ENCODE measurements around the gene SSU72.

The SSU72 gene

DNA sequence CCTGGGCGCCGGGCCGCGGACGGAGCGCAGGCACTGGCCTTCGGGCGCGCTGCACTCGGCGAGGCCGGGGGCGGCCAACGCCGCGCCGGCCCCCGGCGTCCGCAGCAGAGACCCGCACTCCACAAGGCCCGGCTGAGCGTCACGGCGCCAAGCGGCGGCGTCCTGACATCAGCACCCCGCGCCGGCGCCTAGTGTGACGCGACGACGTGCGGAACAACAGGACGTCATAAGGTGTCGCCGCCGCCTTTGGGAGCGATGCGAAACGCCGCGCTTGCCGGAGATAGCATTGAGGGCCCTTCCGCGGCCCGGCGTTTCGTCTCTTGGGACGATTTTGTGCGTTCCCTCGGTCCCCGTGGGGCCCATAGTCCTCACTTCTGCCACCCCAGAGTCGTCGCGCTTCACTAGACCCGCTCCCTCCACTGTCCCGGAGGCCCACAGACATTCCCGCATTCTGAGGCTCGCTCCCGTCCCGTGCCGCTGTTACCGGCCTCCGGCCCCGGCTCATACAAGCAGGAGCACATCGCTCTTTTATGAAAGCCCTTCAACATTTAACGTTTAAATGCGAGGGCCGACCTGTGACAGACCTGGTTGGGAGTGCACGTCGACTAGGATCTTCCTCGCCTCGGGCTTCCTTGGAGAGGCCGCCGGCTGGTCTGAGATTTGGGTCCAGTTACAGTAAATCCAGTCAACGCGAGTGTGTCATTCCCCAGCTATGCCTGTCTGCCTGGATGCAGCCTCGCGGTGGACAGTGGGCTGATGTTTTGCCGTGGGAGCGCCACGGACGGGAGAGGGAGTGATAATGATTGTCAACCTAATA, at the start of gene SSU72:
TSS of gene SSU72 (minus strand) at position 143 of the 817 bp plus-strand sequence. CDS start 306 bp downstream, outside the sequence.
- peak; percentile 38 to 90 (median 80) for DNase-seq

DNA sequence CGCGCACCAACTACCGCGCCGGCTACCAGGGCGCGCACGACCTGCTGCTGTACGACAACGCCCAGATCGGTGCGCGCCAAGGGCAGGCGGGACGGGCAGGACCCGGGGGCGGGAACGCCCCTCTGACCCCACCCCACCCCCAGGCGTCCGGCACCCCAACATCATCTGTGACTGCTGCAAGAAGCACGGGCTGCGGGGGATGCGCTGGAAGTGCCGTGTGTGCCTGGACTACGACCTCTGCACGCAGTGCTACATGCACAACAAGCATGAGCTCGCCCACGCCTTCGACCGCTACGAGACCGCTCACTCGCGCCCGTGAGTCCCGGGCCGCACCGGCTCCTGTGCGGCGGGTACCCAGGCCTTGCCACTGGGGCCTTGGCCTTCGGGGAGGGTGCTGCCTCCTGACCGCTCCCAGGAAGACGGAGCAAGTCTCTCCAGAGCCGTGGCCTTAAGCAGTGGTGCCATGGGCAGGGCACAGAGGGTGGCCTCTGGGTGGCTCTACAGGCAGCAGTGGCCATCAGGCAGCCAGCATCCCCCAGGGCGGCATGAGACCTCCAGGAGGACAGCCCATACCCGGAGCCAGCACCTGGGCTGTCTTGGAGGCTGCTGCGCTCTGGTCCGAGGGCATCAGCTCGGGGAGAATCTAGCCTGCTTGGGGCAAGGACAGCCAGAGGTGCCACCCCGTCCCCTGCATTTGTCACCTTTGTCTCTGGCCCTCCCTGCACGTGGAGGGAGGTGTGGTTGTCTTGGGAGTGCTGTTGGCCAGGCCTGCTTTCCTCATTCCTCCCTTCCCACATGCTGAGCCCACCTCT, 49.2 kb upstream of the SSU72 start:
- DNase-seq: no peak

DNA sequence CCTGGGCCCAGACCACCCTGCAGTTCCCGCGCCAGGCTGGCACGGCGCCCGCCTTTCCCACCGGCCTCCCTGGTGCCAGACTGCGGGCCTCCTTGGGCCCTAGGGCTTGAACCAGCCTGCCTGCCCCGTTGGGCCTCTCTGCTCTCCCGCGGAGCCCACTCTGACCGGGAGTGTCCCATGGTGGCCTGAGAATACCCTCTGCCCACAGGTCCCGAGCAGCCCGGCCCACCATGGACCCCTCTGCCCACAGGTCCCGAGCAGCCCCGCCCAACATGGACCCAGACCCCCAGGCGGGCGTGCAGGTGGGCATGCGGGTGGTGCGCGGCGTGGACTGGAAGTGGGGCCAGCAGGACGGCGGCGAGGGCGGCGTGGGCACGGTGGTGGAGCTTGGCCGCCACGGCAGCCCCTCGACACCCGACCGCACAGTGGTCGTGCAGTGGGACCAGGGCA, 48.5 kb upstream of the SSU72 start:
- DNase-seq: no peak

DNA sequence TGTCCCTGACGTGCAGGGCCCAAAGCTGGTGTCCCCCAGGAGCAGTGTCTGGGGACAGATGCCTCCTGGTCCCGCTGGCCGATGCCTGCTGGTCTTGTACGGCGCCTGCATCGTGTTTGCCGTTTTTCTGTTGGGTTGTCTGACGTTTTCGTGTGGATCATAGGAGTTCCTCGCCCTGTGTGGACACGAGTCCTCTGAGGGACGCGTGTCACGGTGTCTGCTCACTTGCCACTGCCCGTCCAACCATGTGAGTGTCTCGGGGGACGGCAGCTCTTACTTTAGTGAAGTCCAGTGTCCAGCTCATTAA, 48.1 kb upstream of the SSU72 start:
- no peak for DNase-seq

DNA sequence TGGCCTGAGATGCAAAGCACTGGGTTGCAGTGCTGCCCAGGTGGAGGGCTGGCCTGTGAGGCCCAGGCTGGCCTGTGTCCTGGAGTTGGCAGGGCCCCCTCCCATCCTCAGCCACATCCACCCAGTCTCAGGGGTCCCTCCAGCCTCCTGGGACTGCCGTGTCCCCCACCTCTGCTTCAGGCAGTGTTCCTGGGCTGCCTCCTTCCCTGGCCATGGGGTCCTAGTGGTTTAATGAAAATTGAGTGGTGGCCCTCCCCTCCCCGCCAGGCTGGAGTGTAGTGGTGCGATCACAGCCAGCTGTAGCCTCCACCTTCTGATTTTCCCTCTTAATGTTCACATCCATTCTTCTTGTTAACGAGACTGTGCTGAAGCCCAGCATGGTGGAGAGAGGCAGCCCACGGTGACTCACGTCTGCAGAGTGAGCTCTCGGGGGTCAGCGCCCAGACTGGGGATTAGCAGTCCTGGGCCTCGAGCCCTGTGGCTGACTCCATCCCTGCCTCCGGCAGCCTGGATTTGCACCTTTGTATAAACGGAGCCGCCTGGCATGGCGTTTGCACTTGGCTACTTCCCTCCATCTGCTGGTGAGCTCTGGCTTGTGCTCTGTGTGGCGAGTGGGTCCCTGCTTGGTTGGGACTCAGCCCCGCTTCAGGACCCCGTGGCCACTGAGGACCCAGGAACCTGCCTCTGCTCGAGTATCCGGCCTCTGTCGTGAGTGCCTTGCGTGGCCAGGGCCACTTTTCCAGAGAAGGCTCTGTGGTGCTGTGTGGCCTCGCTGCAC, 47.5 kb upstream of the SSU72 start:
- DNase-seq: peak in 1 of 51 donors; percentile 26

DNA sequence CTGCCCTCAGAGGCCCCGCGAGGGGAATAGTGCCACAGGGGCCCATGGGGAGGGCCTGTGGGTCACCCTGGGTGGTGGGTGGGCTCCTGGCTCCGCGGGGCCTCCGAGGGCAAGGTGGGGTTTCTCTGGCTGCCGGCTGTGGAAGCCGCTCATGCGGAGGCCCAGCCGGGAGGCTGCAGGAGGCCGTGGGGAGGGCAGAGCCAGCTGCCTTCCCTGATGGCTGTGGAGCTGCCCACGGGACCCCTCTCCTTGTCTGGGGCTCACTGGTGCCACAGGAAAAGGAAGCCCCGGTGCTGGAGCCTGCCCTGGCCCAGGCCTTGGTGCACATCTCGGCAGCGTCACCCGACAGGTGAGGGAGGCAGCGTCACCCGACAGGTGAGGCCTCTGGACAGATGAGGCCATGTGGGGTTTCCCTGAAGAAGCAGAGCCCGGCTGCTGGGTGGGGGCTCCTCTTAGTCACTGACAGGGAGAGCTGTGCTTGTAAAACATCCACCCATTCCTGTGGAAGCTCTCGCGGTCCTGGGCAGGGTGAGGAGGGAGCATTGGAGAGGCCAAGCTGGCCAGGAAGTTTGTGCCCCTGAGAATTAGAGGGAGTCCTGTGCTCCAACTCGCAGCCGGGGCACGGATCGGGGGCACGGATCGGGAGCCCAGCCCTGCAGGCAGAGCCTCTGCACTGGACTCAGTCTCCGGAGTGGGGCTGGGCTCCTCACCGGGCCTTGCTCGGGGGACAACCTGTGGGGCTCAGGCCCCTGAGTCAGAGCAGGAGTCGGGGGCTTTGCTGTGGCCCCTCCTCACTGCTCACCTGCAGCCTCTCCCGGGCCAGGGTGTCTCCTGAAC, 46.7 kb upstream of the SSU72 start:
- DNase-seq: no peak

DNA sequence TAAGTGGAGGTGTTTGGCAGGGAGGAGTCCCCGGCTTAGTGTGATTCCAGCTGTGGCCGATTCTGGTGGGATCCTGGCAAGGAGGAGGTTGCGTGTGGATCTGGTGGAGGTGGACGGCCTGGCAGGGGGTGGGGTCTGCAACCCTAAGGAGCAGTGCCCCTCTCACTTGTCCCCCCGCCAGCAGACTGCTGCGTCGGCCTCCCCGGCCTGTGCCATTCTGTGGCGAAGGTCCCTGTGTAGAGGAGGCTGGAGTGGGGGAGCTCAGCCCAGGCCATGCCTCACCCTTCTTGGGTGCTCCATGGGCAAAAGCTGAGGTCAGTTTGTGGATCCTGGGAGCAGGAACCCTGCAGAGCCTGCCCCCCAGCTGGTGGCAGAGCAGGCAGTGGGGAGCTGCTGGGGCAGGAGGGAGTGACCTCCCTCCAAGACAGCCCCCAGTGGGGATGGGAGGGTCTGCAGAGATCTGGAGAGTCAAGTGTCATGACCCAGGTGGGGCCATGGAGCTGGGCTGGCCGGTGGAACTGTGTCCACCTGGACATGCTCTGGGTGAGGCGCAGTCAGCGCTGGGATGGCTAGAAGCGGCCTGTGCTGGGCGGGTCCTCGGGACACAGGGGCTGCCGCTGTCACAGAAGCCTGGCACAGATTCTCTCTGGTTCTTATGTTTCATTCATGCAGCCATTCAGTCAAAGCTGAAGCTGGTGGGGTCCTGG, 45.9 kb upstream of the SSU72 start:
- DNase-seq: no peak

DNA sequence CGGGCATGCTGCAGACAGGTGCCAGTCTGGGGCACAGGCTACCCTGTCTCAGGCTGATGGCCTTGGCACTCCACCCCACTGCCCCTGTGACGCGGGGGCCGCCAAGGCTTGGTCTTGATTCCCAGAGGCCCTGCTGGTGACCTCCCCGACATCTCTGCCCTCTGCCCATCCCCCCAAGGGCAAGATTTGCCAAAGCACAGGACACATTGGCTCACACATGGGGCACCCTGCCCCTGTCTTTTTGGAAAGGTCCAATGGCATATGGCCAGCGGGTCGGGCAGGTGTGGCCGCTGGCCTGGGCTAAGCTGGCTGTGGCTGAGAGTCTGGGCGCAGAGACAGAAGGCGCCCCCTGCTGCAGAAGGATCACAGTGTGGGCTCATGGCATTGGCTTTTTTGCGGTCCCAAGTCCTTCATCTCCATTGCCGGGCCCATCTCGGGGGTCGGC, 45.3 kb upstream of the SSU72 start:
- no peak for DNase-seq

DNA sequence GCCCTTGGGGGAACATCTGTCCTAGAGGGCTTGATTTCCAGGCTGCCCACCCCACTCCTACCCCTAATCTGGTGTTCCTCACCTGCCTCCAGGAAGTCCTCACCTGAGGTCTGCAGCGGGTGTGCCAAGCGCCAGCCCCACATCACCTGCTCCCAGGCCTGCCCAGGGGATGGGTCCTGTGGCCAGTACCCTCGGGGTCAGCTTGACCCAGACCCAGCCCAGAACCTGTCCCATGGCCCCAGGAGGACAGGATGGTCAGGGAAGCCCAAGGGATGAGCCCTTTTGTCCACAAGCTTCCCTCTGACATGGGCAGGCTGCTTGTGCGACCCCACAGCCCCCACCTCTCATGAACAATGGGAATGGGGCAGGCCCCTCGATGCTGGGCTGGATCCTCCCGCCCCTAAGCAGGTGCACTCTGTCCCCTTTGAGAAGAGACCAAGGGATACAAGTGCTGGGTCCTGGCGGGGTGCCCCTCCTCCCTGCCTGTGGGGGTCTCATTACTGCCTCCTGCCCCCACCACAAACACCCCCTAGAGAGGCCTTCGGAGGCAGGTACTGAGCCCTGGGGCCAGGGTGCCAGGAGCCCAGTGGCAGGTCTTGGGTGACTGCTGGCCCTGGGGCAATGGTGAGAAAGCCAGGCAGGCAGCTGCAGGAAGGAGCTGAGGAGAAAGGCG, 43.9 kb upstream of the SSU72 start:
- no peak for DNase-seq

DNA sequence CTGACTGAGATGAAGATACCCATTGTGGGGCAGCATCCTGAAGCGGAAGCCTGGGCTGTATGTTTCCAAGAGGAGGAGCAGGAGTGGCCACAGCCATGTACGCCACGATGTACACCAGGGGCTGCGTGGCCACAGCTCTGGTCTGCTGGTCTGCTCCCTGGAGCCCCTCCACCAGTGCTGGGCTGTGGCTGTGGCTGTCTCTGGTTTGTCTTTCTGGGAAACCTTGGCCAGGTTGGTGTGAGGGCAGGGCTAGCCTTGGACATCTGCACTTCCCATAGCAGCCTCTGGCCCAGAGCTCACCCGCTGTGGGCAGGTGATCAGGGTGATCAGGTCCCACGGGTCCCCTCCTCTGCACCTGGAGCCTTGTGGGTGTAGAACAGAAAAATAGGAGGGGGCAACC, 43.3 kb upstream of the SSU72 start:
- no peak for DNase-seq

DNA sequence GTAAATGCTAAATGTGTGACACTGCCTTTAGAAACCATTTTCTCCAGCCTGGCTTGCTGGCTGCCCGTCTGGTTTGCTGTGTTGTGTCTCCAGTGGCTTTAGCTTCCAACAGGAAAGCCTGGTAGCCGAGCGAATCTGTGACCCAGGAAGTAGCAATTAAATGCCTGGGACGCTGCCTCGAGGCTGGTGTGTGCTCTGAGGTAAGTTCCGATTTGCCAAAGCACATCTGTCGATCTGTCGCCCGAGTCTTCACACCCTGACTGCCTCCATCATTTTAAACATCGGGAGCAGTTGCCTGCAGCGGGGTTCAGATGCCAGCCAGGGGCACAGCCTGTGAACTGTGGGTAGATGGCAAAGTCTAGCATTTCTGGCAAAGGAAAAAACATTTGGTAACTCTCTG, 42.9 kb upstream of the SSU72 start:
- DNase-seq: no peak

DNA sequence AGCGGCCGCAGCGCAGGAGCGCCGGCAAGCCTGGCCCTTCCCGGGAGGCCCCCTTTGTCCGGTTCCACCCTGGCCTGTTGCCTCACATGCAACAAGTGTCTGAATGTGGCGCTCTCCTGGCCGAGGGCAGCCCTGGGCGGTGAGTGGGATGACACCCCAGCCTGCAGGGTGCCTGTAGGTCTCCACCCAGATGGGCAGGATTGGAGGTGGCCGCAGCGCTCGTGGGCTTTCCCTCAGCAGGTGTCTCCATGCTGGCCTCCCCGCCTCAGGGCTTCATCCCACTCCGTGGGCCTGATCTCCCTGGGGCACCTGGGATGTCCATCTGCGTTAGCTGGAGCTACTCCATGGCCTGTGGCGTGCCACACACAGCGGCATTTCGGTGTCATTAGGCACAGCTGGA, 42.2 kb upstream of the SSU72 start:
- DNase-seq: no peak

DNA sequence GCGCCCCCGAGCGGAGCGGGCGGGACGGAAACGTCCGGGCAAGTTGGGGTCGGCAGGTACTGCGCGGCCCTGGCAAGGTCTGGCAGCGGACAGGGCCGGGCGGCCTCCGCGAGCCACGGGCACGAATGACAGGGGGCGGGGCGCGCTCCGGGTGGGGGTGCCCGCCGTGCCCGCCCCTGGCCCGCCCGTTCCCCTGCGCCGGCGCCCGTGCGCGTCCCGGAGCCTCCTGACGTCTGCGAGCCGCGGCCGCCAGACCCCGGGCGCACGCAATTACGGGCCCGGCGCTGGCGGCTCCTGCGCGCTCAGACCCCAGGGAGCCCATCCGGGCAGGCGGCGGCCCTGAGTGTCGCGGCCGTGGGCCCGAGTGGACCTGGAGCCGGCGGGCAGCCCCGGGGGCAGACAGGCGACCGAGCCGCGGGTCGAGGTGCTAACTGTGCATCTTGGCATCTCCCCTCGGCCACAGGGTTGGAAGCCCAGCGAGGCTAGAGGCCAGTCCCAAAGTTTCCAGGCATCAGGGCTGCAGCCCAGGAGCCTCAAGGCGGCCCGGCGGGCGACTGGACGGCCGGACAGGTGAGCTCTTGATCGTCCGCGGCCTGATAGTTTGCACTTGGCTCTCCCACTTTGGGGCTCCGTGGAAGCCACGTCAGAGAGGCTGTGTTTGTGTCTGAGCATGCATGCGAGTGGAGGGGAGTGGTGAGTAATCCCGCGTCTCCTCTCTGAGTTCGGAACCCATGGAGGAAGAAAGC, 41.6 kb upstream of the SSU72 start:
- DNase-seq: peak in 9 of 51 donors; percentile 48 to 65 (median 58)

DNA sequence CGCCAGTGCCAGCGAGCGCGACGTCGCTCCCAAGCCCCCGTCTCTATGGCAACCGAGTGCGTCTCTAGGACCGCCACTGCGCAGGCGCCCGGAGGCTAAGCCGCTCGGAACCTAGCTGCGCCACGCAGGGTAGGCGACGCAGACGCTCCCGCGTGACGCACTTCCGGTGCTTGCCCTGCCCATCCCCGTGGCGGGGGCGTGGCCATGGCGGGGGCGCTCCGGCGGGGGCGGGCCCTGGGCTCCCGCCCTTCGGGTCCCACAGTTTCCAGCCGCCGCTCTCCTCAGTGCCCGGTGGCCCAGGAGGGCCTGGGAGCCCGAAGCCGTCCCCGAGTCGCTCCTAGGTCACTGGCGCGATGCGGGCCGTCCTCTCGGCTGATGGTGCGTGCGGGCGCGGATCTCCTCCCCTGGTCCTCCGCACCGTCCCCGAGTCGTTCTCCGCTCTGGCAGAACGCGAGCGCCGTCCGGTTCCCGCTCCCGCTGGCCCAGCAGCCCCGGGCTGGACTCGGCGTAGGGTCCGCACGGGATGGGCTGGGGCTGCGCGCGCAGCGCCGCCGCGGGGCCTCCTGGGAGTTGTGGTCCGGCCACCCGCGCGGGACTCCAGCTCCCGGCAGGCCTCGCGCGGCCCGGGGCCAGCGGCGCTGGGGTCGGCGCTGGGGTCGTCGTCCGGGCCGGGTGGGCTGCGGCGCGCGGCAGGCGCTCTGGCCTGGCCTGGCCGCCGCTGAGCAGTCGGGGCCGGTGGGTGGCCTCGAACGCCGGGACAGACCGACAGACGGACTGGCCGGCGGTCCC, 40.8 kb upstream of the SSU72 start, which contains the start of gene MIB2:
TSS of gene MIB2 (plus strand) at position 245 of the 789 bp plus-strand sequence. CDS start 7,953 bp downstream, outside the sequence.
- DNase-seq: peak; percentile 52 to 98 (median 94)

DNA sequence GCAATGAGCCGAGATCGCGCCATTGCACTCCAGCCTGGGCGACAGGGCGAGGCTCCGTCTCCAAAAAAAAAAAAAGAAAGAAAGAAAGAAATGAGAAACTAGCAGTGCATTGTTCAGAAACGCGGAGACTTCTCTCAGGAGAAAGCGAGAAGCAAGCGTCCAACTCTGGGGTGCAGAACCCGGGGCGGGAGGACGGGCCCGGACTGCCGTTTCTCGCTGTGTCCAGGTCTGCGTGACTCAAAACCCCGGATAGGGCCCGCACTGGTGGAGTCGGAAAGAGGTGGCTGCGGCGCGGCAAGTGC, 40.2 kb upstream of the SSU72 start:
- no peak for DNase-seq

DNA sequence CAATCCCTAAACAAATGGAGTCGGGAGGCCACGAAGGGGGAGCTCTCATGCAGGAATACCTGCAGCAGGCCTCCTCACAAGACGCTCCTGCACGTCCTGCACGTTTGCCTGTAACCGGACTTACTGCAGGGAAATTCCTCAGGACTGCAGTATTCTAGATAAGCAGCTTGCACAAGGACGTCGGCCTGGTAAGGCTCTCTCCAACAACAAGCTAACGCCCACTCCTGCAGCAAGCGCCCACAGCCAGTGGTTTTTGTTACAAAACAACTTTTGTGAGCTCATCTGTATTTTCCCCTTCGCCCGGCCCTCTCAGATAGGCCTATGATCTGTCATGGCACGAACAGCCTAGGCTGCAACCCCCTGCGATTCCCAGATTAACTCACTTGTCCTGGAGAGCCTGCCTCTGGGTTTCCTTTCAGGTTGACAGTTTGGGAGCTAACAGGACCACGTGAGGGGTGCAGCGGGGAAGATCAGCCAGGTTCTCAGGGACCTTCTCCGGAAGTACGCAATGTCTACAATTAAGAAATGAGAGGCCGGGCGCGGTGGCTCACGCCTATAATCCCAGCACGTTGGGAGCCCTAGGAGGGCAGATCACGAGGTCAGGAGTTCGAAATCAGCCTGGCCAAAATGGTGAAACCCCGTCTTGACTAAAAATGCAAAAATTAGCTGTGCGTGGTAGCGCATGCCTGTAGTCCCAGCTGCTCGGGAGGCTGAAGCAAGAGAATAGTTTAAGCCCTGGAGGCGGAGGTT, 39.7 kb upstream of the SSU72 start:
- peak in 10 of 51 donors; percentile 1 to 47 (median 26) for DNase-seq

DNA sequence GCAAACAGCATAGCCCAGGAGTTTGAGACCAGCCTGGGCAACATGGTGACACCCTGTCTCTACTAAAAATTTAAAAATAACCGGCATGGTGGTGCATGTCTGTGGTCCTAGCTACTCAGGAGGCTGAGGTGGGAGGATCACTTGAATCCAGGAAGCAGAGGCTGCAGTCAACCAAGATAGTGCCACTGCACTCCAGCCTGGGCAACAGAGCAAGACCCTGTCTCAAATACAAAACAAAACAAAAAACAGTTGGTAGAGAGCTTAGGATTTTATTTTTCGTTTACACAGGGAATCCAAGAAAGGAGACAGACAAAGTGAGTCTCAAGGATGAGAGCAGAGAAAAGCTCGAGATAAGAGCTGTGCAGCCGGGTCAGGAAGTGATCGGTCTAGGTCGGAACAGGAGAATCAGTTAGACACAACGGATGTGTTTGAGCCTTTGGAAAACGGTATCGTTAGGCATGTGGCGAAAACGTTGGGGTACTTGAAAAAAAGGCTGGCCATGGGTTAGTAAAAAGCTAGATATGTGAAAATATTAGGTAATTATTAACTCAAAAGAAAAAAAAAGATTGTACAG, 38.9 kb upstream of the SSU72 start:
- DNase-seq: no peak
